ENCODE data around the gene IL5RA.

GRCh38 chr3:3037156-3037555, 73.0 kb downstream of the IL5RA start:
- TF ChIP-seq CTCF (IDR thresholded peaks at IDR 0.05; ENCODE audit: borderline replicate concordance, extremely low read depth, low read length, poor library complexity, severe bottlenecking) (no peak), EZH2 (IDR thresholded peaks at IDR 0.05; ENCODE audit: borderline replicate concordance, low read depth, low read length, severe bottlenecking) (no peak)

Measured in DND-41 (cell line).